HG03103 (cell line): Measurements from ENCODE around the gene RAD21L1.

Experiments
- ATAC-seq: cut with Tn5 transposase; IDR thresholded peaks from one replicate; pipeline ENCODE4 v1.9.1; 2021; ENCODE audit warnings: low read depth; ENCODE audit not compliant: unreplicated experiment

RAD21L1 gene

DNA sequence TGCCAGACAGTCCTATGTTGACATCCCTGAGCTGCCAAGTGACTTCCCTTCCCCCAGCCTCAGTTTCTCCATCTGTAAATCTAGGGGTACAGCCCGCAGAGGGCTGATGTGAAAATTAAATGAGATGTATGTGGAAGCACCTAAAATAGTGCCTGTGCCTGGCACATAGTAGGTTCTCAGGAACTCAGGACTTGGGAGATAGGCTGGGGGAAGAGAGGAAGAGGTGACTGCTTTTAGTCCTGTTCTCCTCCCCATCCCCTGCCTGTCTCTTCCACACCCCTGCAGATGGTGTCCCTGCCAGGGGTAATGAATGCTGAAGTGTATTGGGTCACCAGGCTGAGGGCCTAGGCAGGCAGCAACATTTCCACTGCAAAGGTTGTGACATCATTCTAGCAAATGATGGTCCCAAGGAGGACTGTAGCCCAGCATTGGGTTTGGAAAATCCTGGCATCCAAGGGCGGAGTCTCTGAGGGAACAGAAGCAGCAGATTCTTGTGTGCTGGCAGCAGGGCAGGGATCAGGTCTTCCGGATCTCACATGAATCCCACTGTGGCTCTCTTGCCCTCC lies 42.0 kb downstream of the RAD21L1 start:
- ATAC-seq = no peak

DNA sequence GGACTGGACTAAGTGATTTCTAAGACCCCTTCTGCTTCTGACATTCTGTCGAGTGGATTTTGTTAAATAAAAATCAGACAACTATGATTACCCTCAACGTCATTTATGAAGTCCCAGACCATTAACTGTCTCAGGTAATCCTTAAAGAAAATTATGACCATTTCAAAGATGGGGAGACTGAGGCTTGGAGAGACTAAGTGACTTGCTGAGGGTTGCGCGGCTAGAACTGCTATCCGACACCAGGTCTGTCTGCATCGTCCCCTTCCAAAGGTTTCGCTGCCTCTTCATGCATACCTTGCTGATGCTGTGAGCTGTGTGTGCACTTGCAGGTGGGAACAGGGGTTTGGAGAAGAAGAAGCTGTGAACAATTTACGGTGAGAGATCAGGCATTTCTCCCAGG lies 43.4 kb downstream of the RAD21L1 start:
- ATAC-seq = no peak

DNA sequence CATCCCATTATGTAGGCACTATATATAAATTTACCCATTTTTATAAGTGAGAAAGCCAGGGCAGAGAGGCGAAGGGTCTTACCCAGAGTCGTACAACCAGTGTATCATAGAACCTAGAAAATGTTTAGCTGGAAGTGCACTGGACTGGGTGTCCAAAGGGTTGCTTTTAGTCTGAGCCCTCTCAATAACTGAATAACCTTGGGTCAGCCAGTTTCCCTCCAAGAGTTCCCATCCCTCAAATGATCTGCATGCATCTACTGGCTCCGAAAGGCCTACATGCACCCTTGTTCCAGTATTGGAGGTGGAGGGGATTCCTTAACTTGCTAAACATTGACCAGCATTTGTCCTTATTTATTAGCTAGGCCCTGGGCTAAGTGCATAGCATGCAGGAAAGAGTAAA lies 44.0 kb downstream of the RAD21L1 start:
- ATAC-seq = no peak

DNA sequence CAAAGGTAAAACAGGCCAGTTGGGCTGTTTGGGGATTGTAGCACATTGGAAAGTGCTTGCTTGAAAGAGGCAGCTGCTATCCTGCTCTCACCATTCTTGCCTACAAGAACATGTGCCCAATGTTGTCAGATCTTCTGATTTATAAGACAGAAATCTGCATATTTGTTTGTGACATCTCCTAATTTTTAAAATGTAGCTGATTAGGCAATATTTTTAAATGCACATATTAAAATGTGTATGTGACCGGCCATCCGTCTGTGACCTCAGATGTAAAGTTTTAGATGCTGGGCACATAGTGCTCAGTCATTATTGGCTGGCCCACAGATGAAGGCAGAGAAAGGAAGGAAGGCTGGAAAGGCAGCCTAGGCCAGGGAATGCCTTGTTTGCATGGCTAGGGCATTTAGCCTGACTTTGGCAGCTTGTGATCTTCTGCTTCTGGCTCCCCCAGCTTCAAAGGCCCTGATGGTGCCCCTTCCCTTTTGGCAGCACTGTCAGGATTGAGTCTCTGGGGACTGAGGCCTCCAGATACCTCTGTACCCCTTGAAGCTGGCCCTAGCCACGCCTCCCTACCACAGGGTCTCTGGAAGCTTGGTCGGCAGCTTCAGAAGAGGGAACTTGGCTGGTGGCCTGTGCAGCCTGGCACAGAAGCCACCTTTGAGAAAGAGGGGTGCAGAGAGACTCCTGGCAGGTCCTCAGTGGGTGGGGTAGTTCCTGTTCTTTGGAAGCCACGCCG lies 46.7 kb downstream of the RAD21L1 start:
- ATAC-seq = no peak

DNA sequence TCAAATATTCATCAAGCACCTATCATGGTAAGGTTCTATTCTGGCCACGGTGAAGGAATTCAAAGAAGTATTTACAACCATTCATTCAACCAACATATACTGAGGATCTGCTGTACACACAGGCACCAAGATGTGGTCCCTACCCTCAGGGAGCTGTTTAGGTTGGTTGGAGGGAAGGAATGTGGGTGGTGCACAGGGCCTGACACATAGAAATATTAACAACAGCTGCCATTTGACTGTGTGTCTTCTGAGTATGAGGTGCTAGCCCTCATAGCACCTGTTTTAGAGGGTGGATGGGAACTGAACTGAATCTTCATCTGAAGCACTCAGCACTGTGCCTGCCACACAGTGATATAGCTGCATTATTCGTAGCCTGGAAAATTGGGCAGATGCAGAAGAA lies 47.5 kb downstream of the RAD21L1 start:
- ATAC-seq = no peak

DNA sequence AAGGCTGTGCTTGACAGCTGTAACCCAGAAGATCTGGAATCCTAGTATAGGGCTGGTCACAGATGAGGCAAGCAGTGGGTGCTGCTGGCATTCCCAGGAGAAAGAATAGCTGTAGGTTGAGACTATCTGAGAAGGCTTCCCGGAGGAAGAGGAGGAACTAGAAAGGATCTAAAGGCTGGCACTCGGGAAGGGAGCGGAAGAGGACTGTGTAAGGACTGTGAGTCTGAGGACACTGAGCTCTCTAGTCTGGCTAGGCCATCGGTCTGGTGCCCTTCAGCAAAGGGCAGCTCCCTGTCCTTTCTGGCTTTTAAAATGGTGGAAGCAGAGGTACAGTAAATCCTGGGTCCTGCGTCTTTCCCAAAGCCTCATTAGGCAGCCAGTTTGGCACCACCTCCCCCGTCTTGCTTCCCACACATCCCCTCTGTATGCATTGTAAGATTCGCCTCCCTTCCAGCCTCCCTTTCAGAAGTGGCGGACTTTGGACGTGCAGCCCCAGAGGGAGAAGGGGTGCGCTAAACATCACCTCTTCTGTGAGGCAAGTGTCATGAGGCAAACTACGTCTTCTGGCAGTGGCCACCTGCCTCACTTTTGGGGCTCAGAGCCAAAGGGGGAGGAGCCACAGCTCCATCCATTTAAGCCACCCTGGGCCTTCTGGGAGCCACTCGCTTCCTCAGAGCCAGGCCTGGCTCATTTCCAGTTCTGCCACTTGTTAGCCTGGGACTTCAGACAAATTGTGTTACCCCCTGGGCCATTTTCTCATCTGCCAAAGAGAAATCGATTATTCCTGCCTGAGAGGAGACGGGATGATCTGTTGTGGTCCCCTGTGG lies 48.9 kb downstream of the RAD21L1 start:
- ATAC-seq = no peak

DNA sequence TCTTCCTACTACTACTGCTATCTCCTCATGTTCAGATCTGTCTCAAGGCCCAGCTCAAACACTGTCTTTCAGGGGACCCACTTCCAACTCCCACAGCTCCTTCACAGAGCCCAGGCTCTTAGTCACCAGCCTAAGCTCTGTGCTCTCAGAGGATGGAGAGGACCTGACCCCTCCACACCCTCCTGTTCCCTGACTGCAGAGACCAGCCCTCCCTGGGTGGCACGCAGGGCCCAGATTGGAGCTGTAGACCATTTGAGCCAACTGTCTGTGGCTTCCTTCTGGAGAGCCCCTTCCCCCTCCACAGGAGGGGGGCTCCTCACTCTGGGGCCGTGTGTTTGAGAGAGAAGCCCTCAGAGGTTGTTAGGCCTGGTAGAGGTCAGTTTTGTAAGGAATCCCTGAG lies 50.1 kb downstream of the RAD21L1 start:
- no peak for ATAC-seq

DNA sequence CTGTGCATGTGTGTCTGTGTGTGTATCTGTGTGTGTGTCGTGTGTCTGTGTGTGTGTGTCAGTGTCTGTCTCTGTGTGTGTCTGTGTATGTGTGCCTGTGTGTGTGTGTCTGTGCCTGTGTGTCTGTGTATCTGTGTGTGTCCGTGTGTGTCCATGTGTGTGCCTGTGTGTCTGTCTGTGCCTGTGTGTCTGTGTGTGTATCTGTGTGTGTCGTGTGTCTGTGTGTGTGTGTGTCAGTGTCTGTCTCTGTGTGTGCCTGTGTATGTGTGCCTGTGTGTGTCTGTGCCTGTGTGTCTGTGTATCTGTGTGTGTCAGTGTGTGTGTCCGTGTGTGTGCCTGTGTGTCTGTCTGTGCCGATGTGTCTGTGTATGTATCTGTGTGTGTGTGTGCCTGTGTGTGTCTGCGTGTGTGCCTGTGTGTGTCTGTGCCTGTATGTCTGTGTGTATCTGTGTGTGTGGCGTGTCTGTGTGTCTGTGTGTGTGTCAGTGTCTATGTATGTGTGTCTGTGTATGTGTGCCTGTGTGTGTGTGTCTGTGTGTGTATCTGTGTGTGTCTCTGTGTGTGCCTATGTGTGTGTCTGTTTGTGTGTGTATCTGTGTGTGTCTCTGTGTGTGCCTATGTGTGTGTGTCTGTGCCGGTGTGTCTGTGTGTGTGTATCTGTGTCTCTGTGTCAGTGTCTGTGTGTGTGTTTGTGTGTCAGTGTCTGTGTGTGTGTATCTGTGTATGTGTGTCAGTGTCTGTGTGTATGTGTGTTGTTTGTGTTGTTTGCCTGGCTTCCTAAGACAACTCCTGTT lies 51.9 kb downstream of the RAD21L1 start:
- ATAC-seq = no peak

DNA sequence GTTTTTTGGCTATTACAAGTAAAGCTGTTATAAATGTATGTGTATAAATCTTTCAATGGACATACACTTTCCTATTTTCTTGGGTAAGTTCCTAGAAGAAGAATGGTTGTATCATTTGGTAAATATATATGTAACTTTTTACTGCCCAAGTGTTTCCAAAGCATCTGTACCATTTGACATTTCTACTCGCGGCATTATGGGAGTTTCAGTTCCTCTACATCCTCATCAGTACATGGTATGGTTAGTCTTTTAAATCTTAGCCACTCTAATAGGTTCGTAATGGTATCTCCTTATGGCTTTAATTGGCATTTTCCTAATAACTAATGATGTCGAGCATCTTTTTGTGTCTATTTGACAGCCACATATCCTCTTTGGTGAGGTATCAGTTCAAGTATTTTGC lies 53.1 kb downstream of the RAD21L1 start:
- ATAC-seq = no peak

DNA sequence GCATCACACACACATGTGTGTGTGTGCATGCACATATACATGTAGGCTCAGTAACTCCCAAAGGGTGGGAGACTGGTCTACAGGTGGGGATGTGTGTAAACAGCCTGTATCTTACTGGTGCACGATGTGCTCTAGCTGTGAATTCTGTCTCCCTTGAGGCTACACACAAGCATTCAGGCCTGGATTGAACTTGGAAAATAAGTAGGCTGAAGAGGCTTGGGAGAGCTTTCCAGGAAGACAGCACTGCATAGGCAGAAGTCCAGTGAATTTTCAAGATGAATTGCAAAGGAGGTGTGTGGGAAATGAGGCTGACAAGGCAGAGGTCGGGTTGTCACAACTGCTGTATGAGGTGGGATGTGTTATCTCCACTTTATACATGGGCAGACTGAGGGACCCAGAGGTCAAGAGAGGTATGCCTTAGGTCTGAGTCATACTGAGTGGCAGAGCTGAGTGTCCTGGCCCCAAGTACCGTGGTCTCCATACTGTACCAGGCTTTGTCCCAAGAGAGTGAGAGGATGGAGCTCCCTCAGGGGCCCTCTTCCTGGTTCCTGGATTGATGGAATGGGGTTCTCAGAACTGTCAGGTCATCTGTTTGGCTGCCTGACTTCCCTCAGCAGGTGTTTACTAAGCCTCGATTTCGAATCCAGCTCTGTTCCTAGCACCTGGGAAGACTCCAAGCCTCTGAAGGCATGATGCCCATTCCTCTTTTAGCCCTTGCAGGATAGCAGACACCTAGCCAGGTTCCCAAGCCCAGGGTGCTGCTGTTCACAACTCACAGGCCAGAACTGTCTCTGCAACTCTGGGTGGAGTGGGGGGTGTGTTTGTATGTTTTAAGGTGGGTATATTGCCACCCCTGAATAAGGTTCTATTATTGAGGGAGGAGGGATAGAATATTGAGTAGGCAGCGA lies 54.6 kb downstream of the RAD21L1 start:
- no peak for ATAC-seq

DNA sequence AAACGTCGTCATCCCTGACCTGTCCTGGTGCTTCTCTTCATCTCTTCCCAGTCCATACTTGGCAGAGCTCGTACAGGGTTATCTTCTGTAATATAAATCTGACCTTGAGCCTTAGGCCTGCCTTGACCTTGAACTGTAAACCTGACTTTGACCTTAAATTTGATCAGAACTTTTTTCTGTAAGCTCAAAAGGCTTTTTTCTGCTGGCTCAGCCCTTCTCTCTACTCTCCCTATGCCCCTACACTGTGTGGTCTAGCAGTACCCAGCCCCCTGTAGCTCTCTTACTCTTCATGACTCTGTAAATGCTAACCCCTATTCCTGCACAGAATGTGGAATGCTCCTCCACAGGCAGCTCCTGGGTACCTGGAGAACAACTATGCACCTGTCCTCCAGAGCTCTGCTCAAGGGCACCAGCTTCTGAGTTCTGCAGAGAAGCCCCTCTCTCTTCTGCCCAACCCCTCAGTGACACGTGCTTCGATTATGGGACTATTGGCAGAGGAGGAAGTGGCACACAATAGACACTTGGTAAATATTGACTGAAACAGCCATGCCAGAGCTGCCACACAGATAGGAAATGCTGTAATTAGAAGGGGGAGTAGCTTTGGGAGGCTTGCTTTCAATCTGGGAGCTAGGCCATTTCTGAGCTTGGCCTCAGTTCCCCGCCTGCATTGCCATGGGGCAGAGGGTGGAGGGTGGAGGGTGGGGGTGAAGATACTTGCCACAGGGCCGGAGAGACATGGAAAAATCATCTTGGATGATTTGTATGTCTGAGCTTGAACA lies 55.6 kb downstream of the RAD21L1 start:
- ATAC-seq = no peak

DNA sequence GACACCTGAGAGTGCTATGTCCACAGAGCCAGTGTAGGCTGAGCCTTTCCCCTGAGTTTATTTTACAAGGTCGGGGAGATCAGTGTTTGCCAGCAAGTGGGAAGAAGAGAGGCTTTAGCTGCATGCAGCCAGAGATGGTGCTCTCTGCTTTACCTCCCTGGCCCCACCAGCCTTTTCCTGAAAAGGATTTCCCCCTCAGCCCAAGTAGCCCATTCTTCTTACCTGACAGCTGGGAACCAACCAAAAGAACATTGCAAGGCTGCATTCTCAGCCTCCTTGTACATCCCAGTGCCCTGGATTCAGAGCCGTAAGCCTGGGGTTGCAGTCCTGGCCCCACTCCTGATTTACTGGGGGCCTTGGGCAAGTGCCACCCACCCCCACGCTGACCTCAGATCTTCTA lies 57.1 kb downstream of the RAD21L1 start:
- ATAC-seq = no peak

DNA sequence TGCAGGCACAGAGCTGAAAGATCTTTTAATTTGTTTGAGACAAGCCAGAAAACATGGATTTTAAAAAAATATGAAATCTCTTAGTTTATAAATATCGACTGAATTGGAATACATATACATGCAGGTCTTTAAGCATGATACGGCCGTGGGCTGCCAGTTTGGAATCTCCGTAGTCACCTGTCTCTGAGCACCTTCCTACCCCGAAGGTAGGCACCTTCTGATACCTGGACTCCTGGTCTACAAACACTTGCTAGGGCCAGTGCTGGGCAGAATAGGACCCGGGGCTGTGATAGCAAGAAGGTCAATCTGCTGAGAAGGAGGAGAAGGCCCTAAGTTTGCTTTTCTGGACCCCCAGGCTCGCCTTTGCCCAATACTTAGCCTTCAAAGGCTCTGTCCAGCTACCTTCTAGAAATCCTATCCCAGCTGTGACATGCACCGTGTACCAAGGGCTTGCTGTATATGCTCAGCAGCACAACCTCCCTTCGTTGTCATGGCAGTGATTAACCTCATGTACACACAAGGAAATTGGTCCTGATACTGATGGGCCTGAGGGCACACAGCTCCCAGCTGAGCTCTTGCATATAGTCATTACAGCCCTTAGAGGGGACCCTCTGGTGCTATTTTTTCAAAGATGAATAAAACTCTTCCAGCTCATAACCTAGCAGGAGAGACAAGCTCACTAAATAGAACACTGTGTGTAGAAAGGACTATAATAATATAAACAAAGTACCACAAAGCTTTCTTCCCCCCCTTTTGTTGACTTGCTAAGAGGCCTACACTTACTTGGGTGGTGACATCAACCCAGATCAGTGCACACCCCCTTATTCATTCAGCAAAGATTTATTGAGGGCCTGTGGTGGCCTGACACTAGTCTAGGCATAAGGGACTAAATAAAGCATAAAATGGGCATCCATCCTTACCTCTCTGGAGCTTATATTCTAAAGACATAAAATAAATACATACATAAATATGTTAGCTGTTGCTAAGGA lies 58.0 kb downstream of the RAD21L1 start:
- ATAC-seq = no peak

DNA sequence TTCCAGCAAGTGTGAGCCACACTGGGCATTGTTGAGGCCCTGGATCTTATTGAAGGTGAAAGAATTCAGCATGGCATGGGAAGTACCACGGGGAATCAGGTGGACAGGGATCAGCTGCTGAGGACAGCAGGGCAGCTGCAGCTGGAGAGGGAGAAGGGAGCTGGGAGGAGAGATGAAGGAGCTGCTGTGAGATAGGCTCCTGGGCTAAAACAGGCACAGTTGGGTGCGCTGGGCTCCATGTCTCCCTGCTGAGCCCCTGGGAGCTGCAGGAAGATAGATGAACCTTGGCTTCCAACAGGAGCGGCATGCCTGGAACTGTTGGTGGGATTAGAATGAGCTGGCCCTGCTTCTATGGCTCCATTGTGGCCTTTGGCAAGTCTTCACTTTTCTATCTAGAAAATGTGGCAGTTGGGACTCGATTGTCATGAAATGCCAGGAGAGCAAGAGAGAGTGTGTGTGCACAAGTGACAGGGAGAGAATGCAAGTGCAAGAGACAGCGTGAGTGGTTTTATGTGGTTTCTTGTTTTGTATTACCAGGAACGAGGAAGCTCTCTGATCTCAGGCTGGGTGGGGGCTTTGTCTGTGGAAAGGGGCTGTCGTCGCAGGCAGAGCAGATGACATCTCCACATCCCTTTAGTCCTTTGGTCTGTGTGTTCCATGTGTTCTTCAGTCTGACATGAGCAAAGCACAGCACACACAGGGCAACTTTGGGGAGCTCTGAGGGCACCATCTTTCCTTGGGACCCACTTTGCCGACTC lies 60.6 kb downstream of the RAD21L1 start:
- no peak for ATAC-seq

DNA sequence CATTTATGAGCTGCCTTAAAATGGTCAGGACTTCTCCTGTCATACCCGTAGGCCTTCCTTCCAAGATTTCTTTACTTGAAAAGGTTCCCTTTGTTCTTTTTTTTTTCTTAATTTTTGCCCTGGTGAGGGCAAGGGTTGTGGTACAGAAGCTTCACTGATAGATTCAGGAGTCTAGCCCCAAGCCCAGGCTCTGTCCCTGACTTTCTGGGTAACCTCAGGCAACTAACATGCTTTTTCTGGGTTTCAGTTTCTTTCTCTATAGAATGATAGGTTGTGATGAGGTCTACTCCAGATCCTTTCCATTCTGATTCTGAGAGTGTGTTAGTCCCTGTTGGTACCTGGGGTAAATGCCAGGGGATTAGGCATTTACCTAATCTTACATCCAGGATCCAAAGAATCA lies 61.5 kb downstream of the RAD21L1 start:
- ATAC-seq = no peak

DNA sequence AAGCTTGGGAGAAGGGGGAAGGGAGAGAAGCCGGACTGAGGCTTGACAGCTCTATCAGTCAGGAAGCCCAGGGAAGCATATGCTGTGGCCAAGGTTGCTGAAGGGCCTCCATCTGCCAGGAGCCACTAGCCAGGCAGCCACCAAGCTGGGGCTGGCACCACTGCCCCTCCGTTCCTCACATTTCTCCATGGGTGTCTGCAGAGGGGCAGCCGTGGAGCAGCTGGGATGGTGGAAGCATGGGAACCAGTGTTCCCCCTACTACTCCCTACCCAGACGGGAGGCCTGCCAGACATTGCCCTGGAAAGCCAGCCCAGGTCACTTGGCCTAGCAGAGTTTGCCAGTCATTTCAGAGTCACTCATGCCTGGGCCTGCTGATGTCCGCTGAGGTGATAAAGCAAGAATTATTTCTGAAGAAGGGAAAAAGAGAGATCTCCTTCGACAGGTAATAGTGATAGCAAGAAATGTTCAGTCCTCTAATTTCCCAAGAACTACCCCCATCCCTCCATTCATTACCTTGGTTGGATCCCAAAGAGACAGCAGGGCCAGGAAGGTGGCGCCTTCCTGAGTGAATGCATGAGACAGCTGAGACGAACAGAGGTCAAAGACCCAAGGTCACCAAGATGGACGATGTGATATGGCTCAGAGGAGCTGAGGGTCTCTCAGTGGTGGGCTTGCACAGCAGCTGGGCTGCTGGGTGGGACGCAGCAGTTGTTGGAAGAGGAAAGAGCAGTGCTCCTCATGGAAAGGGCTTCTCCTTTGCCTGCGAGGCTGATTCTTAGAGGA lies 62.1 kb downstream of the RAD21L1 start:
- no peak for ATAC-seq
